GM11168 (cell line): ENCODE measurements around the gene SIVA1.
"Not testable (repeated sequence)": the region's sequence is repeated elsewhere in the genome, so short reads cannot be mapped to it uniquely, and the experiment has no call there.

Source experiments
- in situ Hi-C: fragments of 300-500 bp; cut with MboI; formaldehyde crosslinking; loops from one replicate; pipeline ENCODE4 v1.12.0; 2022; ENCODE audit warnings: low sequenced_read_pairs; ENCODE audit not compliant: unreplicated experiment

SIVA1 gene

GRCh38 chr14:104718147-104718546 is 34.8 kb upstream of the SIVA1 start:
- in situ Hi-C loops: loop anchor here (10.0 kb wide), 1 partner anchor 63 kb away; no protein-coding TSS in a partner anchor

- in situ Hi-C loops: loop anchor here (10.0 kb wide), 1 partner anchor 64 kb away; no protein-coding TSS in a partner anchor
Measured at GRCh38 chr14:104718871-104719270, 34.1 kb upstream of the SIVA1 start.

- in situ Hi-C loops: loop anchor here (10.0 kb wide), 1 partner anchor 65 kb away; no protein-coding TSS in a partner anchor
Measured at GRCh38 chr14:104719343-104719742, 33.6 kb upstream of the SIVA1 start.

DNA sequence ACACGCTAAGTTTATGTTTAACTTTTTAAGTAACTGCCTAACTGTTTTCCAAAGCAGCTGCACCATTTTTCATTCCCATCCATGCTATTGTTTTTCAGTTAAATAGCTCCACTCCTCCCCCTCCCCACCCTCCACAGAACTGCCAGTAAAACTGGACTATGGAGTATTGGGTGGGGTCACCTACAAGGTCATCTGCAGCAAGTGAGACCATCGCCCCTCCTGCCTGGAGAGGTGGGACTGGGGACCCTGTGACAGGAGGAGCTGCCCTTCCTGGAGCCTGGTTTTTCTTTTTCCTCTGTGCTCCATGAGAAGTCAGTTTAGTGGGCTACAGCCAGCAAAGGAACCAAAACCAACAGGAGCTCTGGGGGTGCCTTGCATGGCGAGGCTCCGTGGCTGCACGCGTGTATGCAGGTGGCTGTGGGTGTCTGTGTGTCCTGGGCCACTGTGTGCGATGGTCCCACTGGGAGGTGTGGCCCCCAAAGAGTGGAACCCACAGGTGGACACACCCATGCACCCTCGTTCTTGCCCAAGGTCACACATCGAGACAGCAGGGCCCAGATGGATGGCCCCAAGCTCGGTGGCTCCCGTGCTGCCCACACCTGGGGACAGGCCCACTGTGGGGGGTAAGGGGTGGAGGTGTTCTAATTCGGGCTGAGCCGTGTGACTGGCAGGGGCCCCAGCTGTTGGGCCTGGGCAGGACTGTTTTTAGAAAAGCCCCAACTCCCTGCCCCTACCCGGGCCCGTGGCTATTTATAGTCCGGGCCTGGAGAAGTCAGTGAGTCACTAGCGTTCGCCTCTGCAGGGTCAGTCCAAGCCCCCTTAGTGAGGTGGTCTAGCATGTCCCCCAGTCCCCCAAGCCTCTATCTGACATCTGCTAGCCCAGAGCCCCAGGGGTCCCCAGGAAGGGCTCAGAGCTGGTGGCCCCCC is 31.2 kb upstream of the SIVA1 start:
- in situ Hi-C loops: no loop called here

GRCh38 chr14:104722938-104723650 is 29.9 kb upstream of the SIVA1 start:
- in situ Hi-C loops: no loop called here

GRCh38 chr14:104723651-104724406 is 29.1 kb upstream of the SIVA1 start, which contains the start of gene ADSS1:
Gene ADSS1 (plus strand): TSS chr14:104724229. CDS start chr14:104724271, 42 bp downstream.
- in situ Hi-C loops: no loop called here

- in situ Hi-C loops: no loop called here
Measured at GRCh38 chr14:104724407-104724980, 28.5 kb upstream of the SIVA1 start.

GRCh38 chr14:104724981-104725771 is 27.8 kb upstream of the SIVA1 start:
- in situ Hi-C loops: no loop called here

- in situ Hi-C loops: no loop called here
Measured at GRCh38 chr14:104725772-104726548, 27.0 kb upstream of the SIVA1 start.

DNA sequence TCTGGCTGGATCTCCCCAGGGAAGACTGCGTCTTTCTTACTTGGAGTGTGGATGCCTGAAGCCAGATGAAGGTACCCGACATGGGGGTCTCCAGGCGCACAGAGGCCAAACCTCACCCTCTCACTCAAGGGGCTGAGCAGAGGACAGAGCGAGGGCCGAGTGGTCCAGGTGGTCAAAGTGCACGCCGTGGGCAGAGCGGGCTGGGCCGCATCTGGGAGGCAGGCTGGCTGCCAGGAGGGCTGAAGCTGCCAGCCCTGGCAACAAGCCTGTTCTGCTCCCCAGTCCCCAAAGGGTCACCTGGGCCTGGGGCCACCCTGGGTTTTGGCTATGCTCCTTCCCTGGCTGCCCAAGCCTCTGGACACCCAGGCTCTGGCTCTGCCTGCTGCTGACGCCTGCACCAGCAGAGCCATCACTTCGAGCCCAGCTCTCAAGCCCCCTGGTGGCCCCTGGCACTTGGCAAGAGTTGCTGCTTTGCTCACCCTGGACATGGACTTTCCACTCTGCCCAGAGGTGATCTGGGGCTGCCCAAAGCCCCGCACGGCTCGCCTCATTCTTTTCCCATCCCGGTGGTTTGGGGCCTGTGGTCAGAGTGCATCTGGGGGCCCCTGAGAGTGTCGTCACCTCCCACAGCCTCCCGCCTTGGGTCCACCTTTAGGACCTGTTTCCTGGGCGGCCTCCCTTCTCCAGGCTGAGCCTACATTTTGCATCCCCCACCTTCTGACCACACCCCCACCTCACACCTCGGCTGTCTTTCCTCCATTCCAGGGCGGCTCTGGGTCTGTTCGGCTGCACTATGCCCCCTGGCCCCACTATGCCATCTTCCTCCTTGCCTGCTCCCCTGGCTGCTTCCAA is 26.1 kb upstream of the SIVA1 start:
- in situ Hi-C loops: no loop called here

DNA sequence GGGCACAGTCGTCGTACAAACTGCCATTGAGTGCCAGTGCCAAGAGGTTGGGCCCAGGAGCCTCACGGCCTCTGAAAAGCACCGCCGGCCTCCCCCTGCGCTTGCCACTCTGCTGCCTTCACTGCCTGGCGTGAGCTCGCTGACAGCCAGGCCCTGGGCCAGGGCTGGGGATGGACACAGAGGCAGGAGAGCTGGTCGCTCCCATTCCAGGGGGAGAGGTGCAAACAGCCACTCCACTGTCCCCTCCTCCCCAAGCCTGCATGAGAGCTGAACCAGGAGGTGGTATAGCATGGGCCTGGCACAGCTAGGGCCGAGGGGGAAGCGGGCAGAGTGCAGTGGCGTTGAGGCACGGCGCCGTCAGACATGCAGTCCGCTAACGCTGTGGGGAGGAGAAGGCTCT is 24.3 kb upstream of the SIVA1 start:
- in situ Hi-C loops: no loop called here

GRCh38 chr14:104729176-104729834 is 23.6 kb upstream of the SIVA1 start:
- in situ Hi-C loops: not testable (repeated sequence)

- in situ Hi-C loops: no loop called here
Measured at GRCh38 chr14:104729835-104730181, 23.1 kb upstream of the SIVA1 start.

DNA sequence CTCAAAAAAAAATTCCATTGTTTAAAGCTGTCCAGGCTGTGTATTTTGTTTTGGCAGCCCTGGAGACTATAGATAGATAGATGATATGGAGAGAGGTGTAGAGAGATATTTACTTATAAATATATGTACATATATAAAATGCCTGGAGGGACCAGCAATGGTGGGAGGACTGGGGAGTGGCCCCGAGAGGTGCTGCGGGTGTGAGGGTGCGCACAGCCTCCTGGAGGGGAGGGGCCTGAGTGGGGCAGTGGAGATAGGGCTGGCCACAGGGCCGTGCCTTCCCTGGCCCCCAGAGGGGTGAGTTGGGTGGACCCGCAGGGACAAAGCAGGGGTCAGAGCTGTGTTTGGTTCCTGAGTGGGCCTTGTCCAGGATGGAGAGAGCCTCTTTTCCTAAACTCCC is 22.5 kb upstream of the SIVA1 start:
- in situ Hi-C loops: no loop called here

GRCh38 chr14:104731320-104732294 is 21.3 kb upstream of the SIVA1 start:
- in situ Hi-C loops: no loop called here

GRCh38 chr14:104732355-104732804 is 20.6 kb upstream of the SIVA1 start:
- in situ Hi-C loops: no loop called here
